Stimulated activated CD4-positive, alpha-beta T cell treated with anti-CD3 and anti-CD28 coated beads, Interleukin-15, amount 100 ng/mL, for 48 hours (primary cell): ENCODE measurements around the gene CDC14B.

Source experiments
- DNase-seq, 2 donors: peaks; one replicate each; pipeline ENCODE4 v3.0.0-alpha.2; 2020; ENCODE audit warnings: low read depth in 2 of 2

Gene CDC14B

DNA sequence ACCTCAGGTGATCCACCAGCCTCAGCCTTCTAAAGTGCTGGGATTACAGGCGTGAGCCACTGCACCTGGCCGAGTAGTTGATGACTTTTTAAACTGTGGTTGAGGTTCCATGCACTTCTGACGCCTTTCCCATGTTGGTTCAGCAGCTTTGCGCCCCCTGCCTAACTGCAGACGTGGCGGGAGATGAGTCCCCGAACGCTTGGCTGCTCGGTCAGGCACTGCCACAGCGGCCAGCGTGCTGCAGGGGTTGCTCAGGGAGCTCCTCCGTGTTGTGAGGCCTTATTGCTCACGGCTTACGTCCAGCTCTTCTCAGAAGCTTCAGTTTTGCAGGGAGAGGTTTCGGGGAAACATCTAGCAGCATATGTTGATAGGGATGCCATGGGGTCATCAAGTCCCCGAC is 134.4 kb downstream of the CDC14B start:
- DNase-seq: no peak

DNA sequence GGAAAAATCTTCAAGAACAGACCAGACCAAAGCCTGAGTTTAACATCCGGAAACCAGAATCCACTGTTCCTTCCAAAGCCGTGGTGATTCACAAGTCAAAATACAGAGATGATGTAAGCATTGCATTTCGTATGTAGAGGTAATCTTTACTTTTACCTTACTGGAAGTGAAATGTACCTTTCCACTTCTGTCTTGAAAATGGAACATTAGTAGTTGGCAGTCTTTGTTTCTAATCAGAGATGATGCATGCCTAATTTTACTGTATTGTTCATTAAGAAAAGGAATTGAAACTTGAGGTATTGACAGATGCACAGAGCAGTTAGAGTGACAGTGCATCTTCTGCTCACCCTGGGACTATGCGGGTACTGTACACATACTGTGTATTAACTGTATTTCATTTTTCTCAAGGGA is 135.1 kb downstream of the CDC14B start:
- no peak for DNase-seq

DNA sequence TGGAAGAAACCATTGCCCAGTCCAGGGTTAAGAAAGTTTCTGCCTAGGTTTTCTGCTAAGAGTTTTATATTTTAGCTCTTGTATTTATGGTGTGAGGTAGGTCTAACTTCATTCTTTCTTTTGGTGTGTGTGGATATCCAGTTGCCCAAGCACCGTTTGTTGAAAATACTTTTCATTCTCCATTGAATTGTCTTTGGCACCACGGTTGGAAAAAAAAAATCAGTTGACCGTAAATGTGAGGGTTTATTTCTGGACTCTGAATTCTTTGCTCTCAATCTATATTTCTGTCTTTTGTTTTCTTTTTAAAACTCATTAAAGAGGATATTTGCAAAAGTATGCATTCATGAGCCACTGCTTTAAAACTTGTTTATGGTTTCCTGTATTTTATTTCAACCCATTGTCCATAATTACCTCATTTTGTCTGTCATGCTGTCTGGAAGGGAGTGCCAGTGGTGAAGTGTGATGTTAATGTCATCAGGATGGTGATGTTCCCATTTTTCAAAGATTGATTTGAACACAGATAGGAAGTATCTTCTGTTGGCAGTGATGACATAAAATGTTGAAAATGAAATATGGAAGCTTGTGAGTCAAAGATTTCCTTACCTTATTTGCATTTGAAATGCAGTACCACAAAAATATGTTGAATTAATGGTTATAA is 135.8 kb downstream of the CDC14B start:
- no peak for DNase-seq

DNA sequence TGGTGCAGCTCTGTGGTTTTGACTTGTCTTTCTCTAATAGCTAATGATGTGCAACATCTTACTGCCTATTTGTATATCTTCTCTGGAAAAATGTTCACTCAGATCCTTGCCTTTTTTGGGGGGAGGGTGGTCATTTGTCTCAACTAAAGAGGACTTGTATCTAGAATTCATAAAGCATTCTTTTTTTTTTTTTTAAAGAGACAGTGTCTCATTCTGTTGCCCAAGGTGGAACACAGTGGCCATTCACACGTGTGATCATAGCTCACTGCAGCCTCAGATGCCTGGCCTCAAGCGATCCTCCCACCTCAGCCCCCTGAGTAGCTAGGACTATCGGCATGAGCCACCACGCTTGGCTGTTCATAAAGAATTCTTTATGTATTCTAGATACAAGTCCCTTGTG is 136.4 kb downstream of the CDC14B start:
- no peak for DNase-seq

DNA sequence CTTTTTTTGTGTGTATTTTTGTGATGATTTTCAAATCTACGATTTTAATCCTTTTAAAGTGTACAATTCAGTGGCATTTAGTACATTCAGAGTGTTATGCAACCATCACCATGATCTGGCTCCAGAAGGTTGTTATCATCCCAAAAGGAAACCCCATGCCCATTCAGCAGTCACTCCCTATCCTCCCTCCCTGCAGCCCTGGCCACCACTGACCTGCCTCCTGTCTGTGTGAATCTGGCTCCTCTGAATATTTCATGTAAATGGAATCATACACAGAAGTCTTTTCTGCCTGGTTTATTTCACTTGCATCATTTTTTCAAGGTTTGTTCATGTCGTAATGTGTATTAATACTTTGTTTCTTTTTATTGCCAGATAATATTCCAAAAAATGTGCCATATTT is 137.2 kb downstream of the CDC14B start:
- DNase-seq: no peak

DNA sequence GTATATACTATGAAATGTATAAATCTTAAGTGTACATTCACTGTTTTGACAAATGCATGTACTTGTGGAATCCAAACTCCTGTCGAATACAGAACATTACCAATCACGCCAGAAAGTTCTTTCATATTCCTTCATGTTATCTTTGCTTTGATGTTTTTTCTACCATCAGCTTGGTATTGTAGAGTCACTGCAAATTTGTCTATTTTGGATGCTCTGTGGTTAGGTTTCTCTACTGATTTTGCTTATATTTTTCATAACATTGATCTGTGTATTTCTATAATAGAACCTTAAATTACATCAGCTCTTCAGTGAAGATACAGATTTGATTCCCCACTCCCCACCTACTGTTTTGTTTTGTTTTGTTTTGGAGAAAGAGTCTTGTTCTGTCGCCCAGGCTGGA is 138.9 kb downstream of the CDC14B start:
- DNase-seq: no peak

DNA sequence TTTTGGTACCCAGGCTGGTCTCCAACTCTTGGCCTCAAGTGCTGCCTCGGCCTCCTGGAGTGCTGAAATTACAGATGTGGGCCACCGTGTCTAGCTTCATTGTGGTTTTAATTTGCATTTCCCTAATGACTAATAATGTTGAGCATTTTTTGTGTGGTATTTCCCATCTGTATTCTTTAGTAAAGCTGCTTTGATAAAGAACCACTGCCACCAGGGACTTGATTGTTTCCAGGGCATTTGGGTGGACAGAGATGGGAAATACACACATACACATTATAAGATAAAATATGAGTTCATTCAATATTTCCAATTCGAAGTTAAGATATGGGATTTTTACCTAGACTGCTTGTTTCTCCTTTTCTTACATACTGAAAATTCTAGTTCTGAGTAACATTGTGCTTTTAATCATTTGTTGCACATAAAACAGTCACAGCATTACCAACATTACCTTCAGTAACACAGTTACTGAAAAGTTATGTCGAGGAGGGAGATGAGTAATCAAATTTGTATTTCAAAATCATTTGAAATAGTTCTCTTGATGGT is 140.7 kb downstream of the CDC14B start:
- peak in 1 of 2 donors; percentile 12 for DNase-seq

DNA sequence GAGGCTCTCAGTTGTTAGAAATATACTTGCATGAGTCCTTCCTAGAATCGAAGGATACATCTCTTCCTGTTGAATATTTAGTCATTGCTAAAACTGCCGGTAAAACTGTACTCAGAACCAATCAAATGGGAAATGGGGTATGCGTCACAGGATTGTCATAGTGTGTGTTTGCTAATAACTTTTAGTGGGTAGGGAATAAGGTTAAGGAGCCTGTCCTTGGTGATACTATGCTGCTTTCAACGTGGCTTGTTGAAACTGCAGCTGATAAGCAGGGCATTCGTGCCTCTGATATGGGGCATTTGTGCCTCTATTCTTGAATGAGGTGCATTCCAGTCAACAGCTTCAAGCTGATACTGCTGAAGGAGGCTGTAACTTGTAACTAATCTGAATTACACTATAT is 143.1 kb downstream of the CDC14B start:
- no peak for DNase-seq

DNA sequence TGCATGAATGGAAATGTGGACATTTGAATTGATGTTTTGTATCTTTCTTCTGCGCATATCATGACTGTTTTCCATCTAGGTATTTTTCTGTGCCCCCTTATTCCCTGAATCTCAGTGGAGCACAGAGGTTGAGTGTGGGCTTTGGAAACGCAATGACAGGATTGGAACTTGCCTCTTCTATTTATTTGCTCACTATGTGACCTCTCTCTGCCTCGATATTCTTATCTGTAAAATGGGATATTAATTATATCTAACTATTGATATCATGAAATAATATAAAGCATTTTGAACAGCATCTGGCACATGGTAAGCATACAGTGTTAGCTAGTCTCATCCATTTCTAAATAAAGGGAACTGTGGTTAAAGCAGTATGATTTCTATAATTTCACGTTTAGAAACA is 143.6 kb downstream of the CDC14B start:
- DNase-seq: no peak

DNA sequence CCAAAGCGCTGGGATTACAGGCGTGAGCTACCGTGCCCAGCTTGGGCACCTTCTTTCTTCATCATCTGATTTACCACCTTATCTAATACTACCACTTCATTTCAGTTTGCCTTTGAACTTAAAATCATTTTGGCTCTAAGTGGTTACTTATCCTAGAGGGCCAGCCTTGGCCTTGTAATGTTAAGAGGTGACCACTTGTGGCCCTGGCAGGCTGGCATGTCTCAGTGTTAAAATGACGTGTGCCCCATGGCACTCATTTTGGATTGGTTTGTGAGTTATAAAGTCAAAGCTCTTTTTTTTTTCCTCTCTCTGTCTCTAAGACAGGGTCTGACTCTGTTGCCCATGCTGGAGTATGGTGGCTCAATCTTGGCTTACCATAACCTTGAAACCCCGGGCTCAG is 151.9 kb downstream of the CDC14B start:
- DNase-seq: no peak

DNA sequence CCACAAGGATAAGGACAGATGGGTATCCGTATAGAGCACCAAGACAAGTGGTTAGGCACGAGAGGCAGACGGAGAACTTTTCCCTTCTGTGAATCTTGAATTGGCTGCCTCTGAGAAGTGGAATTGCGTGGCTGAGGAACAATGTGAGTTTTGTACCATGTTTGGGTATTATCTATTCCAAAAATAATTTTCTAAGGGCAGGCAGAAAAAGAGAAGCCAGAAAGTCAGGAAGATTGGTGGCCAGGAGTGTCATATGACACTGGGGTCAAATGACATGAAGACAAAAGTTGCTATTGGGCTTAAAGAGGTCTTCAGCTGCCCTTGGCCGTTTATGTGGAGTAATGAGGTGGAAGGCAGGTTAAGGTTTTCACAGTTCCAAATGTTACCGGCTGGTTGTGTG is 155.2 kb downstream of the CDC14B start:
- DNase-seq: no peak

DNA sequence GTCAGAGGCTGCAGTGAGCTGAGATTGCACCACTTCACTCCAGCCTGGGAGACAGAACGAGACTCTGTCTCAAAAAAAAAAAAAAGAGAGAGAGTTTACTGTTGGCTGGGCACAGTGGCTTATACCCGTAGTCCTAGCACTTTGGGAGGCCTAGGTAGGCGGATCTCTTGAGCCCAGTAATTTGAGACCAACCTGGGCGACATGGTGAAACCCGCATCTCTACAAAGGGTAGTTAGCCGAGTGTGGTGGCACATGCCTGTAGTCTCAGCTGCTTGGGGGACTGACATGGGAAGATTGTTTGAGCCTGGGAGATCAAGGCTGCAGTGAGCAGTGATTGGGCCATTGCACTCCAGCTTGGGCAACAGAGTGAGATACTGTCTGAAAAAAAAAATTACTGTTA is 157.1 kb downstream of the CDC14B start:
- DNase-seq: no peak

DNA sequence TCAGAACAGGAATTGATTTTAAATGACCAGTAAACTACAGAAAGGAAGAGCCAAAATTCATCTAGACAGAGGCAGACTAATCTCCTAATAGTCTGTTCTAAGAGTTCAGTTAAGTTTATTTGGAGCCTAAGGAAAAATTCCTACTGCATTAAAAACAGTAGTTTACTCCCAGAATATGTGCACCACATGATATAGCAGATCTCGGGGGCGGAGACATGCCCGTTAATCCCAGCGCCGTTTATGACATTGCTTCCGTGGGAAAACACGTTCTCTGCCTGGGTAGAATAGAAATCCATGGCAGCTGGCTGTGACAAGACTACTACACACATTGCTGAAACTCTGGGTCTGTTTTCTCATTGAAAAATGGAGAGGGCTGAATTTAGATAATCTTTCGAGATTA is 158.3 kb downstream of the CDC14B start:
- DNase-seq: no peak

DNA sequence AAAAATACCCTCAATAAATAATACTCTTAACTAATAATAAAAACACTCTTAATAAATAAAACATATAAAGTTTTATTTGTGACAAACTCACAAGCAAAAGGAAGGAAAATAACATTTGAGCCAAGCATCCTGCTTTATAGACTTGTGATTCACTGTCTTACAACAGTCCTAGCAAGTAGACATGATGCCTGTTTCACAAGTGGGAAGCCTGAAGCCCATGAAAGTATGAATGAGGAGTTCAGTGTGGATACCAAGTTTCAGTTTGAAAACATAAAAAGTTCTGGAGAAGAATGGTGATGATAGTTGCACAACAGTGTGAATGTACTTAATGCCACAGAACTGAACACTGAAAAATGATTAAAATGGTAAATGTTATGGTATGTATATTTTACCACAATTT is 158.8 kb downstream of the CDC14B start:
- no peak for DNase-seq

DNA sequence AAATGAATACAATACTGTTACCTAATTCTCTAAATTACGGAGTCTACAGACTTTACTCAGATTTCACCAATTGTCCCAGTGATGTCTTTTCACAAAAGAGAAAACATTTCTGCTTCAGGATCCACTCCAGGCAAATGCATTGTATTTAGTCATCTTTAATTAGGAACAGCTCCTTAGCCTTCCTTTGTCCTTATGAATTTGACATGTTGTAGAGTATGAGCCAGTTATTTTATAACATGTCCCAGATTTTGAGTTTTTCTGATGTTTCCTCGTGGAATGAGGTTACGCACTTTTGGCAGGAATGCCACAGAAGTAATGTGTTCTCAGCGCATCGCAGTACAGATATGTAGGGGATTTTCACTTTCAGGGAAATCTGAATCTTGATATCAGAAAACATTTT is 159.2 kb downstream of the CDC14B start:
- no peak for DNase-seq

DNA sequence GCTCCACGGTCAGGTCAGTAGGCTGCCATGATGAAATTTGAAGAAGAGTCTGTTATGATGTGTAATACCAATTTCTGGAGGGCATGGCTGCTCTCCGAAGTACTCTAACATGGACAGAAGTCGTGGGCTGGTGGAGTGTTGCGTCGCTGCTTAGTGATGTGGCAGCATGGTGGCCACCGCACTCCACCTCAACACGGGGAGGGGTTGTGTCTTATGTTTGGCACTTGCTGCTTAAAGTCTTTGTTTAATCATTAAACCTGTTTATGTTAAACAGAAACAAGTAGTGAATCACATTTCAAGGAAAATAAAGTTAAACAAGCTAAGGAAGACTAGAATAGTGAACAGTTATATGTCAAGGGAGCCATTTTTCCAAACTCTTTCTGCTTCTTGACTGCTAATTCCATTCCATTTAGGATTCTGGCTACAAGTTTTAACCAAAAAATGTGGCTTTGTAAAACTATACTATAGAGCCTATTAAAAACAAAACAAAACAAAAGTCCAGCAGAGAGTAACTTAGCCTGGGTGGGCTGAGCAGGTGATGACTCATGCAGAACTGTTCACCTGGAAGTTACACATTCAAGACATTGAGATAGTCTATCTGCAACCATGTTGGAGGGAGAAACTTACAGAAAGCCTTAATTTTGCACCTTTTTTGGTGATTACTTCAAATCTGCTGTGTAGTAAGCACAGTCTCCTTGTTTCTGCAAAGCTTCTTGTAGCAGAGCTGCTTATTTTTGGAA is 160.2 kb downstream of the CDC14B start:
- no peak for DNase-seq

DNA sequence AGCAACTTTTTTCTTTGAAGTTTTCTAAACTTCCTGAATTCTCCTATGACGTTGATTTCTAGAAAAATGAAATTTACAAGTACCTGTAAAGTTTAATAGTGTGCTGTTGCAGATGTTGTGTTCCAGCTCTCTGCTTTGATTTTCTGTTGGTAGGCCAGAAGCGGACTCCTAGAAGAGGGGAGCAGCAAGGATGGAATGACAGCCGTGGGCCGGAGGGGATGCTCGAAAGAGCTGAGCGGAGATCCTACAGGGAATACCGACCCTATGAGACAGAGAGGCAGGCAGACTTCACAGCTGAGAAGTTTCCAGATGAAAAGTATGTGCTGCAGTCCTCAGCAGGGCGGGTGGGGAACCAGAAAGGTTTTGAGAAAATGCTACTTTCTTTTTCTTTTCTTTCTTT is 161.4 kb downstream of the CDC14B start:
- no peak for DNase-seq

DNA sequence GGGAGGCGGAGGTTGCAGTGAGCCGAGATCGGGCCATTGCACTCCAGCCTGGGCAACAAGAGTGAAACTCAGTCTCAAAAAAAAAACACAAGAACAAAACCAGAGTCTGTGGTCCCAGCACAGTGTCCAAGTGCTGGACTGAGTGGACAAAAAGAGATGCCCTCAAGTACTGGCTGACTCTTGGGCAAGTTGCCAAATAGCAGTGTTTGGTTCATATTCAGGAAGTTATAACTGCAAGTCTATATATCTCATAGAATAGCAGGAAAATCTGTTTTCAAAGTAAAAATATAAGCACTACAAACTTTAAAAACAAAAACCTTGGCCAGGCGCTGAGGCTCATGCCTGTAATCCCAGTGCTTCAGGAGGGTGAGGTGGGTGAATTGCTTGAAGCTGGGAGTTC is 162.4 kb downstream of the CDC14B start:
- no peak for DNase-seq

DNA sequence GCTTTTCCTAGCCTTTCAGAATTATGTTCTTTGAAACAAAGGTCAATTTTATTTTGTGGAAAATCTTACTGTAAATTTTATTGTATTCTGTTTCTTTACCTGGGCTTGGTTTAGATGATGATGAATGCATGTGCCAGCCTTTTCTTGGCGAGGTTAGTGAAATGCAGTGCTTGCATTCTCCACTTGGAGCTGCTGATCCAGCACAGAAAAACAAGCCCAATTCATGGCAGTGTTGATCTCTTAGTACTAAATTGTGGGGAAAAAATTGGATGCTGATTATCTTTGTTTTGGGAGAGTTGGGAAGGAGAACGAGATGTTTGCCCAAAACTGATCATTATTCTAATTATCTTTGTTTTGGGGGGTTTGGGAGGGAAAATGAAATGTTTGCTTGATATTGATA is 166.0 kb downstream of the CDC14B start:
- no peak for DNase-seq

DNA sequence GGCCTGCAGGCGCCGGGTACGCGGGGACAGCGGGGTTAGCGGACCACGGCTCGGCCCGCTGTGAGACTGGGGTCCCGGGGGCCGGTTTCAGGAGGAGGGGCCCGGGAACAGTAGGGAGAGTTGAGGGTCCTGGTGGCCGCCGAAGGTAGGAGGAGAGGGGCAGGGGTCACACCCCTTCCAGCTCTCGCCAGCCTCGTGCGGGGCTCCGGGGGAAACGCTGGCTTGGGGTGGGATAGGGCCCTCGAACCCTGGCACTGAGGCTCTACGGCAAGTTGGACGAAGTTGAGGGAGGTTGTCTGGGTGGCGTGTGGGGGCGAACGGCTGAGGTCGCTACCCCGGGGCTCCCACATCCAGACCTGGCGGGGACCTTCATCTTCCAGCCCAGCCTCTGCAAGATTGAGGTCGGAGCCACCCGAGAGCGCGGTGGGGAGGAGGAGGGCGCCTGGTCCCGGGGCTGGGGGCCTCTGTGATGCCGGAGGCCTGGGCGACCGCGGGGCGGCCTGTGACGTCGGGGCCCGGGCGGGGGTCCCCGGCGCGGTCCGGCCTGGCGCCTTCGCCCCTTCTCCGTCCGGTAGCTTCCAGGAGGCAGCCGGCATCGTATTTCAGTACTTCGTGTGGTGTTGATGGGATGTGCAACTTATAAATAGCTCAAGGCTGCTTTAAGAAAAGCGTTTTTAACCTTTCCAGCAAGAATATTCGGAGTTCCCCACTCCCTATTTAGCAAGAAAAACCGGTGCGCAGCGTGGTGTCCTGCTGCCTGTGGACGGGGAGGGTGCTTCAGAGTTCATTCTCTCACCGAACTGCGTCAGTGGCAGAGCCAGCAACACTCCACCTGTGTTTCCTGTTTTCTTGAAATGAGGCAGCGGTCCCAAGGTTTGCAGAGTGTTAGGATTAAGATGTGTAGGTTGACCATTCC is 168.8 kb downstream of the CDC14B start:
- peak in 1 of 2 donors; percentile 4 for DNase-seq
